Nephron (organoid): ENCODE results near the gene STAT4.

Source experiments
- H3K27ac Mint-ChIP-seq, 3 experiments: 2 replicates each; pipeline ENCODE4 v1.8.0; 2020; ENCODE audit warnings: mixed read lengths in 3 of 3, mild to moderate bottlenecking in 2 of 3, moderate library complexity in 1 of 3
- H3K27me3 Mint-ChIP-seq: 2 replicates; pipeline ENCODE4 v1.8.0; 2021; ENCODE audit warnings: low read depth, mild to moderate bottlenecking, moderate library complexity, mixed read lengths
- H3K36me3 Mint-ChIP-seq: 2 replicates; pipeline ENCODE4 v1.8.0; 2020; ENCODE audit warnings: low read depth, mixed read lengths
- H3K4me1 Mint-ChIP-seq: 2 replicates; pipeline ENCODE4 v1.8.0; 2020; ENCODE audit warnings: mixed read lengths
- H3K4me3 Mint-ChIP-seq, 3 experiments: 2 replicates each; pipeline ENCODE4 v1.8.0; 2020; ENCODE audit warnings: mild to moderate bottlenecking in 3 of 3, mixed read lengths in 3 of 3, moderate library complexity in 2 of 3
- H3K9me3 Mint-ChIP-seq: 2 replicates; pipeline ENCODE4 v1.8.0; 2020; ENCODE audit warnings: mixed read lengths
- TF ChIP-seq, protein P1 (sequence below), 3 experiments: fragments of 200-600 bp; sonication (generic); IDR thresholded peaks; one replicate each; pipeline ENCODE4 v1.5.0; 2021; ENCODE audit warnings: antibody characterized with exemption in 3 of 3; ENCODE audit not compliant: unreplicated experiment in 3 of 3

Gene STAT4

DNA sequence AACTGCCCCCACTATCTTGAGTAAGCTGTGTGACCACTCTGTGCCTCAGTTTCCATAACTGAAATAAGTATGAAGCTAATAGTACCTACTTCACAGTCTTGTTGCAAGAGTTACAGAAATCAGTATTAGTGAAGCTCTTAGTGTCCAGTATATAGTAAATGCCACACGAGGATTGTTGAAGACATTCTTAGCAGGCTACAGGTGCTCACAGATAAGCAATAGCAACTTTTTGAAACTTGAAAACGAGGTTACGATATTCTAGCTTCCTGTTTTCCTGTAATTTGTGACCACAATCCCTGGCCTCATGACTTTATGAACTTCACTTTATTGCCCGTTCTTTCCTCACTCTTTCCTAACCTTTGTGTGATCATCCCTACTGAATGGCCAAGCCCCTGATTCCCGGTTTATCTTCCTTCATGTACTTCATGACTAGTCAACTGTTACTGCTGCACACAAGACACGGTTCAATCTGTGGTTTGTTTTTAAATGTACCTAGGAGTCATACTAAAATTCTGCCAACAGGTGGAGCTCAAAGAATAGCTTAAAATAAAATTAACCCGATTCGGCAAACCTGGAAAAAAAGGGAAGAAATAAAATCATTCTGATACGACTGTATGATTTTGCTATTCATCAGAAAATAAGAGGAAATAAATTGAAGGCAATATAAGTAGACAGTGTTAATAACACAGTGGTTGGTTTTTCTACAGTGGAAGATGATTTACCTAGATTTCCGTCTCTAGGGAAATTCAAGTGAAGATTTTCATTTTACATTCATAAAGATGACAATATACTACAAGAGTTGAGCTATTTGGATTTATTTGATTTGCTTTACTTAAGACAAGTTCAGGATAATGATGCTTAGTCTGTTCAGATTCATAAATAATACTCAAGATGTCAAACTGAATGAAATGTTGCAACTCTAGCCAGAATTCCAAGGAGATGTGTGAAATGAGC, 98.7 kb downstream of the STAT4 start:
- Mint-ChIP-seq H3K27me3 (peaks cover 6% of the 10 kb centered on the region), H3K4me3 (no peak overlapping the region), H3K27ac (no peak overlapping the region), H3K36me3 (no peaks in the 10 kb centered on the region), H3K9me3 (no peaks in the 10 kb centered on the region), H3K4me1 (no peaks in the 10 kb centered on the region)
- TF ChIP-seq, protein P1, sequence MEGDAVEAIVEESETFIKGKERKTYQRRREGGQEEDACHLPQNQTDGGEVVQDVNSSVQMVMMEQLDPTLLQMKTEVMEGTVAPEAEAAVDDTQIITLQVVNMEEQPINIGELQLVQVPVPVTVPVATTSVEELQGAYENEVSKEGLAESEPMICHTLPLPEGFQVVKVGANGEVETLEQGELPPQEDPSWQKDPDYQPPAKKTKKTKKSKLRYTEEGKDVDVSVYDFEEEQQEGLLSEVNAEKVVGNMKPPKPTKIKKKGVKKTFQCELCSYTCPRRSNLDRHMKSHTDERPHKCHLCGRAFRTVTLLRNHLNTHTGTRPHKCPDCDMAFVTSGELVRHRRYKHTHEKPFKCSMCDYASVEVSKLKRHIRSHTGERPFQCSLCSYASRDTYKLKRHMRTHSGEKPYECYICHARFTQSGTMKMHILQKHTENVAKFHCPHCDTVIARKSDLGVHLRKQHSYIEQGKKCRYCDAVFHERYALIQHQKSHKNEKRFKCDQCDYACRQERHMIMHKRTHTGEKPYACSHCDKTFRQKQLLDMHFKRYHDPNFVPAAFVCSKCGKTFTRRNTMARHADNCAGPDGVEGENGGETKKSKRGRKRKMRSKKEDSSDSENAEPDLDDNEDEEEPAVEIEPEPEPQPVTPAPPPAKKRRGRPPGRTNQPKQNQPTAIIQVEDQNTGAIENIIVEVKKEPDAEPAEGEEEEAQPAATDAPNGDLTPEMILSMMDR (IDR thresholded peaks at IDR 0.05; ENCODE audit: unreplicated experiment in 3 of 3) = peak; percentile 51 to 71 (median 61)

DNA sequence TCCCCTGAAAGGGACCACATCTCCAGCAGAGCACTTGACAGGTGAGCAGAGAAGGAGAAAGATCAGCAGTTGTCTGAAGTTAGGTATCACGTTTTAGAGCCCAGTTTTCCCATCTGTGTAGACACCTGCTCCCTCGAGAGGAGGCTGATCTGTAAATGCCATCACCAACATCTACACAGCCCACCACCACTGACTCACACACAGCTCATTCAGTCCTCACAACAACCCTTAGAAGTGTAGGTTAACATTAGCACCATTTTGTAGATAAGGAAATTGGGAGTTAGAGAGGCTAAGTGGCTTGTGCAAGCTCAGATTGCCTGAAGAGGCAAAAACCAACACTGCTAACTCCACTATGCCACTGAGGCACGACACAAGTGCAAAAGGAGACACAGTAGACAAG, 99.6 kb downstream of the STAT4 start:
- Mint-ChIP-seq H3K27ac (no peak overlapping the region), H3K9me3 (no peaks in the 10 kb centered on the region), H3K36me3 (no peaks in the 10 kb centered on the region), H3K4me3 (no peak overlapping the region), H3K4me1 (no peaks in the 10 kb centered on the region), H3K27me3 (peaks cover 6% of the 10 kb centered on the region)
- TF ChIP-seq, protein P1 (IDR thresholded peaks at IDR 0.05; ENCODE audit: unreplicated experiment in 3 of 3) = no peak

DNA sequence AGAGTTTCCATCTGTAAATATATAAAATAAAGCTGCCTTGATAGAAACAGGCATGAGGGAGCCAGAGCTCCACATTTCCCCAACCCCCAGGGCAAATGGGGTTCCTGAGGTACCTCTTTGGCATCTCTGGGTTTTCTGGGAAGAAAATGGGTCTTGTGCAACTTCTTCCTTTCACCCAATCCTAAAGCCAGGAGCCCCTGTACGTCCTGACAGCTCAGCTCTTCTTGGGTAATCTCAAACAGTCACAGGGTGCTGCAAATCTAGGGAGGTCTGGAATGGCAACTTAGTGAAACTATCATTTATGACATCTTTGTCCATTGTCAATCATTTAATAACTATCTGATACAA, 100.2 kb downstream of the STAT4 start:
- Mint-ChIP-seq H3K27me3 (peaks cover 6% of the 10 kb centered on the region), H3K27ac (no peak overlapping the region), H3K4me3 (no peak overlapping the region), H3K9me3 (no peaks in the 10 kb centered on the region), H3K4me1 (no peaks in the 10 kb centered on the region), H3K36me3 (no peaks in the 10 kb centered on the region)
- TF ChIP-seq, protein P1 (IDR thresholded peaks at IDR 0.05; ENCODE audit: unreplicated experiment in 3 of 3) = no peak

DNA sequence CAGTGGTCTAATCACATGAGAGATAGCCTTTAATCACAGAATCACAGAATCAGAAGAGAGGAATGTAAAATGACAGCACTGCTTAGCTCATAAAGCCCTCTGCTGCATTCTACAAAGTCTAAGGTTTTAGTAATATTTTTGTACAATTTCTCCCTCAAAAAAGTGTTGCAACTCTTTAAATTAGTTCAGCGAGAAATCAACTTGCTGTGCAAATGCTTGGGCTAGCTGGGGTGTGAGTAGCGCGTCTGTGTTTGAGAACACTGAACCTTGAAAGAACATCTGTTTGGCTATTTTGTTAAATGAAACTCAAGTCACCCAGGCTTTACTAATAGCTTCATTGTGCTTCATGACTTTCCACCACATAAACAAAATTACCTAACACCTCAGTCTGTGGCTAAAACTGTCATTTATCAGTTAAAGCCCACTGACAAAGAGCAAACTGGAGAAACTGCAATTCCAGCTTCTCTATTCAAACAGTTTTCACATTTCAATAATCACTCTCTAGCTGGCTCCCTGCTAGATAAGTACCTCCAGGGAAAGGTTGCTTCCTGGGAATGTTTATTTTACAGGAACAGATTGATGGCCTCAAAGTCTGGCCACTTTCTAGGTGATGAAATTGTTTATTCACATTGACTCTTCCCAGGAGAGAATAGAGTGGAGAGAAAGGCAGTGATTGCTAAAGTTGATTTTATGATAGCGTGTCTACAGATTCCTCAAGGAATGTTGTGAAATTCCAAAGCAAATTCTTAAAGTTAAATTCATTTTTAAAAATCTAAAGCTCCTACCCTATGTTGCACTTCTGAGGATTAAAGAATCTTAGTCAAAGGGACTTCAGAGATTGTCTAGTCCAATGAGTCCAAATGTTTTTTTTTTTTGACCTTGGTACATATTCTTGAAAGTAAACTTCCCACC, 100.8 kb downstream of the STAT4 start:
- peaks cover 6% of the 10 kb centered on the region for H3K27me3 Mint-ChIP-seq
- H3K9me3 Mint-ChIP-seq = no peaks in the 10 kb centered on the region
- H3K4me1 Mint-ChIP-seq = no peaks in the 10 kb centered on the region
- no peaks in the 10 kb centered on the region for H3K36me3 Mint-ChIP-seq
- H3K27ac Mint-ChIP-seq = no peak overlapping the region
- TF ChIP-seq, protein P1 (IDR thresholded peaks at IDR 0.05; ENCODE audit: unreplicated experiment in 3 of 3) = no peak
- no peak overlapping the region for H3K4me3 Mint-ChIP-seq

DNA sequence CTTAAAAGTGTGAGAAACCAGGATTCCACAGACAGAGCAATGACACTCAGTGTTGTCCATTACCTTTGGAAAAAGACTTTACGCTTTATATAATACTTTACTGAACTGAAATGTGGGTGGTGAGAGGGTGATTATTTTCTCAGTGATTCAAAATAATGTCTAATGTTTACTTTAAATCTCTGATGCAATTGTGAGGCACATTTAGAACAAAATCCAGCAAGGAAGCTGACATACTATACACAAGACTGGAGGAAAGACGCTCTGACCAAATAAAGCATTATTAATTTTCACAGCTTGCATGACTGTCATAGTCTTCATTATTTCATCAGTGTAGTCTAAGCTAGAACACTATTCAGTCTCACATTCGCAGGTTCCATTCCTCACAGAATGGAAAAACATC, 102.7 kb downstream of the STAT4 start:
- H3K36me3 Mint-ChIP-seq = no peaks in the 10 kb centered on the region
- peaks cover 6% of the 10 kb centered on the region for H3K27me3 Mint-ChIP-seq
- no peak overlapping the region for H3K4me3 Mint-ChIP-seq
- TF ChIP-seq, protein P1 (IDR thresholded peaks at IDR 0.05; ENCODE audit: unreplicated experiment in 3 of 3) = no peak
- H3K9me3 Mint-ChIP-seq = peaks cover 4% of the 10 kb centered on the region
- H3K4me1 Mint-ChIP-seq = no peaks in the 10 kb centered on the region
- no peak overlapping the region for H3K27ac Mint-ChIP-seq
